Ishikawa (cell line): ENCODE results near the gene CEACAM19.

ENCODE experiments used
- EP300 ChIP-seq: IDR thresholded peaks from 2 replicates; pipeline ENCODE4 v1.6.1; 2012; ENCODE audit warnings: borderline replicate concordance
- YY1 ChIP-seq: IDR thresholded peaks from 2 replicates; pipeline ENCODE4 v1.6.1; 2012; ENCODE audit warnings: low read depth
- TF ChIP-seq, protein P1 (sequence below): IDR thresholded peaks from 2 replicates; pipeline ENCODE4 v1.6.1; 2012

DNA sequence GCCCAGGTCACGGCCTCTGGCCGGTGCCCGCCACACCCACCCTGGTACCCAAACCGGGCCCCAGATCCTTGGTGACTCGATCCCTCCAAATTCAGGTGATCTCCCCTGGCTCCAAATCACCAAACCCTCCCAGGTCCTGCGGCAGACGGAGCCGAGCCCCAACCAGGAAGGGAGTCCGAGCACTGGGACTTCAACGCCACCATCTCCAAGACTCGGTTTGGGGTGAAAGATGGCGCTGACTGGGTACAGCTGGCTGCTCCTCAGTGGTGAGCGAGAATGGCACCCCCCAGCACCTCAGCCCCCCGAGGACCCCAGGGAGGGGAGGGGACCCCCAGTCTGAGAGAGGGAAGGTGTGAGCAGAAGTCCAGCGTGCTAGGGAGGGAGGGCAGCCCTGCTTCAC, 29.9 kb downstream of the CEACAM19 start:
- TF ChIP-seq, protein P1, sequence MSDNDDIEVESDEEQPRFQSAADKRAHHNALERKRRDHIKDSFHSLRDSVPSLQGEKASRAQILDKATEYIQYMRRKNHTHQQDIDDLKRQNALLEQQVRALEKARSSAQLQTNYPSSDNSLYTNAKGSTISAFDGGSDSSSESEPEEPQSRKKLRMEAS = no peak
- TF ChIP-seq EP300 = no peak
- TF ChIP-seq YY1 = no peak
